ENCODE results near the gene LRRTM1. TPM values are rescaled to one million over a fixed set of nuclear protein-coding genes. Genes with fewer than 3 reads are reported as not detected.

Gene LRRTM1
- total RNA-seq, 2 experiments from 2014 or later: not detected

GRCh38 chr2:80324525-80324924, 20.0 kb upstream of the LRRTM1 start:
- no peak overlapping the region for H3K27ac Mint-ChIP-seq
- no peak overlapping the region for H3K4me3 Mint-ChIP-seq
- H3K36me3 Mint-ChIP-seq: no peaks in the 10 kb centered on the region
- no peak for ATAC-seq (ENCODE audit: low read depth)
- peaks cover 1% of the 10 kb centered on the region for H3K9me3 Mint-ChIP-seq
- no peaks in the 10 kb centered on the region for H3K4me1 Mint-ChIP-seq
- peaks cover 5% of the 10 kb centered on the region for H3K27me3 Mint-ChIP-seq
- POLR2A ChIA-PET: no interaction called here
- no peak for DNase-seq

- no peak overlapping the region for H3K4me3 Mint-ChIP-seq
- H3K27ac Mint-ChIP-seq: no peak overlapping the region
- no peaks in the 10 kb centered on the region for H3K36me3 Mint-ChIP-seq
- ATAC-seq (ENCODE audit: low read depth): no peak
- DNase-seq: no peak
- H3K27me3 Mint-ChIP-seq: peaks cover 5% of the 10 kb centered on the region
- H3K4me1 Mint-ChIP-seq: no peaks in the 10 kb centered on the region
- H3K9me3 Mint-ChIP-seq: peaks cover 1% of the 10 kb centered on the region
- POLR2A ChIA-PET: no interaction called here
These were observed 19.1 kb upstream of the LRRTM1 start for GRCh38 chr2:80323610-80324009.

- DNase-seq (no peak), ATAC-seq (ENCODE audit: low read depth) (no peak)
- POLR2A ChIA-PET: no interaction called here
- no peak overlapping the region for H3K4me3 Mint-ChIP-seq
- H3K36me3 Mint-ChIP-seq: no peaks in the 10 kb centered on the region
- H3K27me3 Mint-ChIP-seq: peaks cover 5% of the 10 kb centered on the region
- peaks cover 1% of the 10 kb centered on the region for H3K9me3 Mint-ChIP-seq
- no peak overlapping the region for H3K27ac Mint-ChIP-seq
- H3K4me1 Mint-ChIP-seq: no peaks in the 10 kb centered on the region
These were observed 18.4 kb upstream of the LRRTM1 start for GRCh38 chr2:80322958-80323357.

- H3K27me3 Mint-ChIP-seq: peaks cover 5% of the 10 kb centered on the region
- H3K27ac Mint-ChIP-seq: no peak overlapping the region
- H3K9me3 Mint-ChIP-seq: peaks cover 1% of the 10 kb centered on the region
- H3K36me3 Mint-ChIP-seq: no peaks in the 10 kb centered on the region
- ATAC-seq (ENCODE audit: low read depth) (no peak), DNase-seq (no peak)
- H3K4me3 Mint-ChIP-seq: no peak overlapping the region
- H3K4me1 Mint-ChIP-seq: no peaks in the 10 kb centered on the region
- POLR2A ChIA-PET: no interaction called here
These were observed 17.9 kb upstream of the LRRTM1 start for GRCh38 chr2:80322311-80322920.

GRCh38 chr2:80312282-80312839, 7.8 kb upstream of the LRRTM1 start:
- Mint-ChIP-seq H3K9me3 (no peaks in the 10 kb centered on the region), H3K36me3 (no peaks in the 10 kb centered on the region), H3K4me1 (no peaks in the 10 kb centered on the region), H3K4me3 (no peak overlapping the region), H3K27me3 (no peaks in the 10 kb centered on the region), H3K27ac (no peak overlapping the region)
- ATAC-seq (ENCODE audit: low read depth) (no peak), DNase-seq (no peak)
- POLR2A ChIA-PET: no interaction called here

- H3K36me3 Mint-ChIP-seq: no peaks in the 10 kb centered on the region
- DNase-seq (no peak), ATAC-seq (ENCODE audit: low read depth) (no peak)
- no peak overlapping the region for H3K4me3 Mint-ChIP-seq
- POLR2A ChIA-PET: no interaction called here
- no peak overlapping the region for H3K27ac Mint-ChIP-seq
- H3K4me1 Mint-ChIP-seq: no peaks in the 10 kb centered on the region
- no peaks in the 10 kb centered on the region for H3K9me3 Mint-ChIP-seq
- no peaks in the 10 kb centered on the region for H3K27me3 Mint-ChIP-seq
These were observed 6.8 kb upstream of the LRRTM1 start for GRCh38 chr2:80311304-80311703.

- Mint-ChIP-seq H3K9me3 (peaks cover 1% of the 10 kb centered on the region), H3K4me3 (no peak overlapping the region), H3K27ac (no peak overlapping the region), H3K4me1 (no peaks in the 10 kb centered on the region), H3K36me3 (no peaks in the 10 kb centered on the region), H3K27me3 (peaks cover 40% of the 10 kb centered on the region)
- DNase-seq: peak; percentile 25
- POLR2A ChIA-PET: no interaction called here
- ATAC-seq (ENCODE audit: low read depth): no peak
These were observed 1.3 kb downstream of the LRRTM1 start for GRCh38 chr2:80303006-80303908.

GRCh38 chr2:80302314-80303005, 2.1 kb downstream of the LRRTM1 start:
- POLR2A ChIA-PET: no interaction called here
- Mint-ChIP-seq H3K27me3 (peaks cover 40% of the 10 kb centered on the region), H3K36me3 (no peaks in the 10 kb centered on the region), H3K27ac (no peak overlapping the region), H3K9me3 (peaks cover 1% of the 10 kb centered on the region), H3K4me1 (no peaks in the 10 kb centered on the region), H3K4me3 (no peak overlapping the region)
- DNase-seq (peak; percentile 28), ATAC-seq (ENCODE audit: low read depth) (no peak)

GRCh38 chr2:80302001-80302313, 2.6 kb downstream of the LRRTM1 start:
- H3K9me3 Mint-ChIP-seq: peaks cover 1% of the 10 kb centered on the region
- no peaks in the 10 kb centered on the region for H3K36me3 Mint-ChIP-seq
- no peak overlapping the region for H3K4me3 Mint-ChIP-seq
- no peak for DNase-seq
- no peak overlapping the region for H3K27ac Mint-ChIP-seq
- POLR2A ChIA-PET: no interaction called here
- H3K4me1 Mint-ChIP-seq: no peaks in the 10 kb centered on the region
- H3K27me3 Mint-ChIP-seq: peaks cover 40% of the 10 kb centered on the region
- no peak for ATAC-seq (ENCODE audit: low read depth)

GRCh38 chr2:80300954-80301353, 3.6 kb downstream of the LRRTM1 start:
- Mint-ChIP-seq H3K27ac (no peak overlapping the region), H3K27me3 (peaks cover 40% of the 10 kb centered on the region), H3K4me3 (no peak overlapping the region), H3K4me1 (no peaks in the 10 kb centered on the region), H3K36me3 (no peaks in the 10 kb centered on the region), H3K9me3 (peaks cover 1% of the 10 kb centered on the region)
- DNase-seq: no peak
- POLR2A ChIA-PET: no interaction called here
- ATAC-seq (ENCODE audit: low read depth): no peak

- H3K4me3 Mint-ChIP-seq: no peak overlapping the region
- H3K9me3 Mint-ChIP-seq: peaks cover 1% of the 10 kb centered on the region
- no peaks in the 10 kb centered on the region for H3K4me1 Mint-ChIP-seq
- no peak for DNase-seq
- H3K27me3 Mint-ChIP-seq: peaks cover 35% of the 10 kb centered on the region
- H3K27ac Mint-ChIP-seq: no peak overlapping the region
- ATAC-seq (ENCODE audit: low read depth): no peak
- no peaks in the 10 kb centered on the region for H3K36me3 Mint-ChIP-seq
- POLR2A ChIA-PET: no interaction called here
These were observed 4.2 kb downstream of the LRRTM1 start for GRCh38 chr2:80300346-80300745.

- POLR2A ChIA-PET: no interaction called here
- Mint-ChIP-seq H3K9me3 (peaks cover 1% of the 10 kb centered on the region), H3K36me3 (no peaks in the 10 kb centered on the region), H3K4me1 (no peaks in the 10 kb centered on the region), H3K27ac (no peak overlapping the region), H3K4me3 (no peak overlapping the region), H3K27me3 (peaks cover 28% of the 10 kb centered on the region)
- no peak for ATAC-seq (ENCODE audit: low read depth)
- no peak for DNase-seq
These were observed 4.9 kb downstream of the LRRTM1 start for GRCh38 chr2:80299661-80300060.

- H3K9me3 Mint-ChIP-seq: peaks cover 1% of the 10 kb centered on the region
- DNase-seq (no peak), ATAC-seq (ENCODE audit: low read depth) (no peak)
- H3K4me1 Mint-ChIP-seq: no peaks in the 10 kb centered on the region
- H3K36me3 Mint-ChIP-seq: no peaks in the 10 kb centered on the region
- POLR2A ChIA-PET: no interaction called here
- peaks cover 24% of the 10 kb centered on the region for H3K27me3 Mint-ChIP-seq
- H3K4me3 Mint-ChIP-seq: no peak overlapping the region
- H3K27ac Mint-ChIP-seq: no peak overlapping the region
These were observed 5.6 kb downstream of the LRRTM1 start for GRCh38 chr2:80298954-80299353.

- Mint-ChIP-seq H3K36me3 (no peaks in the 10 kb centered on the region), H3K27ac (no peak overlapping the region), H3K9me3 (no peaks in the 10 kb centered on the region), H3K27me3 (no peaks in the 10 kb centered on the region), H3K4me1 (no peaks in the 10 kb centered on the region), H3K4me3 (no peak overlapping the region)
- POLR2A ChIA-PET: no interaction called here
- ATAC-seq (ENCODE audit: low read depth) (no peak), DNase-seq (no peak)
These were observed 11.5 kb downstream of the LRRTM1 start for GRCh38 chr2:80293039-80293438.

Data from activated naive CD8-positive, alpha-beta T cell treated with anti-CD3 and anti-CD28 coated beads, Interleukin-2, amount 10 ng/mL, durations not matched to agents 7 days and 5 days (primary cell).